ENCODE measurements around the gene STARD13. TPM values are rescaled to one million over a fixed set of nuclear protein-coding genes. Genes with fewer than 3 reads are reported as not detected.

STARD13 gene
- total RNA-seq, 2 donors from 2014 or later, result 27.4 to 31.1 TPM

DNA sequence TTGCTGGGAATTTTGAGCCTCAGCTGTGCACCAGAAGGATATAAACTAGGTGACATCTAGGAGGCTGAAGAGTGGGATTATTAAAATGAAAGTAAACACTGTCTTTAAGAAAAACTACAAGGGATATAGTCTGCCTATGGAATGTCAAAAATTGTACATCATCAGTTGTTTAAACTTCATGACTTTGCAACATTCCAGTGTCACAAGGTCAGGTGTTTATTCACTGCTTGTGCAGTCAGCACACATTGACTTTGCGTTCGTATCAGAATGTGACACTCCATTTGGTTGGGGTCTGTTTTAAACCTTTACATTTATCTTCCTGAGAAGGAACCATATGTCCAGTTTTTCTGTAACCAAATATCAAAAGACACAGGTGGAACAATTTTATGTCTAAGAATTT is 183.7 kb downstream of the STARD13 start:
- Histone ChIP-seq H3K27me3 (replicated peaks; ENCODE audit: insufficient read depth) (no peaks in the 10 kb centered on the region), H3K36me3 (no peaks in the 10 kb centered on the region), H3K27ac (no peak overlapping the region), H3K9me3 (no peaks in the 10 kb centered on the region), H3K4me3 (no peak overlapping the region), H3K4me1 (replicated peaks) (no peaks in the 10 kb centered on the region)
- 89% methylated on average over 2 of the region's 2 CpGs for WGBS
- DNase-seq (ENCODE audit: low spot score), result no peak
- TF ChIP-seq POLR2AphosphoS5 (IDR thresholded peaks at IDR 0.05), result no peak
- TF ChIP-seq POLR2A (IDR thresholded peaks at IDR 0.05), result no peak
- TF ChIP-seq, protein P1, sequence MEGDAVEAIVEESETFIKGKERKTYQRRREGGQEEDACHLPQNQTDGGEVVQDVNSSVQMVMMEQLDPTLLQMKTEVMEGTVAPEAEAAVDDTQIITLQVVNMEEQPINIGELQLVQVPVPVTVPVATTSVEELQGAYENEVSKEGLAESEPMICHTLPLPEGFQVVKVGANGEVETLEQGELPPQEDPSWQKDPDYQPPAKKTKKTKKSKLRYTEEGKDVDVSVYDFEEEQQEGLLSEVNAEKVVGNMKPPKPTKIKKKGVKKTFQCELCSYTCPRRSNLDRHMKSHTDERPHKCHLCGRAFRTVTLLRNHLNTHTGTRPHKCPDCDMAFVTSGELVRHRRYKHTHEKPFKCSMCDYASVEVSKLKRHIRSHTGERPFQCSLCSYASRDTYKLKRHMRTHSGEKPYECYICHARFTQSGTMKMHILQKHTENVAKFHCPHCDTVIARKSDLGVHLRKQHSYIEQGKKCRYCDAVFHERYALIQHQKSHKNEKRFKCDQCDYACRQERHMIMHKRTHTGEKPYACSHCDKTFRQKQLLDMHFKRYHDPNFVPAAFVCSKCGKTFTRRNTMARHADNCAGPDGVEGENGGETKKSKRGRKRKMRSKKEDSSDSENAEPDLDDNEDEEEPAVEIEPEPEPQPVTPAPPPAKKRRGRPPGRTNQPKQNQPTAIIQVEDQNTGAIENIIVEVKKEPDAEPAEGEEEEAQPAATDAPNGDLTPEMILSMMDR (IDR thresholded peaks at IDR 0.05), result no peak
- intact Hi-C loops (cut with DNase I), result loop anchor here (10.0 kb wide), 1 partner anchor 57 kb away; no protein-coding TSS in a partner anchor

DNA sequence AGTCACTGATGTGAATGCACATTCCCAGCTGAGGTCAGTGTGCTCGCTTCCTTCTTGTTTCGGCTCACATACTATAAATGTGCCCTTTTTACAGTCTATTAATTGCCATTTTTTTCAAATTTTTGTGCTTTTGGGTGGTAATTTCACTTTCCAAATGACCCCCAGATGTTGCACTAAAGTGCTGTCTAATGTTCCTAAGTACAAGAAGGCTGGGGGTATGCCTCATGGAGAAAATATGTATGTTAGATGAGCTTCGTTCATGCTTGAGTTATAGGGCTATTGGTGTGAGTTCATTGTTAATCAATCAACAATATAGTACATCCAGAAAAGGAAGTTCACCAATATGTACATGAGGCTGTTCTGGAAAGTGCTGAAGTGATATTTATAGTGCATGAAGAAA is 184.7 kb downstream of the STARD13 start:
- Histone ChIP-seq H3K4me3 (no peak overlapping the region), H3K27ac (no peak overlapping the region), H3K36me3 (no peaks in the 10 kb centered on the region), H3K27me3 (replicated peaks; ENCODE audit: insufficient read depth) (no peaks in the 10 kb centered on the region), H3K4me1 (replicated peaks) (no peaks in the 10 kb centered on the region), H3K9me3 (no peaks in the 10 kb centered on the region)
- intact Hi-C loops (cut with DNase I), result loop anchor here (10.0 kb wide), 1 partner anchor 56 kb away; no protein-coding TSS in a partner anchor
- TF ChIP-seq, protein P1 (IDR thresholded peaks at IDR 0.05), result no peak
- no peak for TF ChIP-seq POLR2A (IDR thresholded peaks at IDR 0.05)
- no peak for TF ChIP-seq POLR2AphosphoS5 (IDR thresholded peaks at IDR 0.05)
- DNase-seq (ENCODE audit: low spot score), result no peak
- 81% methylated on average over 3 of the region's 3 CpGs for WGBS

DNA sequence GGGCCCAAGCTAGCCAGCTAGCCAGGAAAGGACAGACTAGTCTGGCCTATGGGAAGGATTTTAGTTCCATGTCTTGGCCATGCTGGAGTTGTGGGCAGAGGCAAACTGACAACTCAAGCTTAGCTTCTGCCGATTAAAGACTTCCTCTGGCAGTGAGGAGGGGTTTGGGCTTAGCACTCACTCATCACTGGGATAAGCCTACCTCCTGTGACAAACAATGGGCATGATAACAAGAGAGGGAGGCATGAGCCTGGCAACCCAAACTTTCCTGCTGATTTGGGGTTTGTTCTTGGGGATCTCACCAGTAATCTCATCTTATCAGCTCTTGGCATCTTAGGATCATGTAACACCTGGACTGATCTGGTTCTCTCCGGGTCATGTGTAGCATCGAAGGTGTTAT is 185.7 kb downstream of the STARD13 start:
- H3K4me1 ChIP-seq (replicated peaks), result no peaks in the 10 kb centered on the region
- no peaks in the 10 kb centered on the region for H3K9me3 ChIP-seq
- no peak for DNase-seq (ENCODE audit: low spot score)
- no peak overlapping the region for H3K27ac ChIP-seq
- H3K27me3 ChIP-seq (replicated peaks; ENCODE audit: insufficient read depth), result no peaks in the 10 kb centered on the region
- WGBS, result 45% methylated on average over 3 of the region's 3 CpGs
- intact Hi-C loops (cut with DNase I), result loop anchor here (10.0 kb wide), 1 partner anchor 55 kb away; no protein-coding TSS in a partner anchor
- H3K36me3 ChIP-seq, result no peaks in the 10 kb centered on the region
- no peak overlapping the region for H3K4me3 ChIP-seq
- TF ChIP-seq POLR2A (IDR thresholded peaks at IDR 0.05), result no peak
- TF ChIP-seq, protein P1 (IDR thresholded peaks at IDR 0.05), result no peak
- no peak for TF ChIP-seq POLR2AphosphoS5 (IDR thresholded peaks at IDR 0.05)

- Histone ChIP-seq H3K36me3 (no peaks in the 10 kb centered on the region), H3K9me3 (no peaks in the 10 kb centered on the region), H3K4me3 (no peak overlapping the region), H3K27ac (no peak overlapping the region), H3K4me1 (replicated peaks) (no peaks in the 10 kb centered on the region), H3K27me3 (replicated peaks; ENCODE audit: insufficient read depth) (no peaks in the 10 kb centered on the region)
- TF ChIP-seq POLR2AphosphoS5 (IDR thresholded peaks at IDR 0.05) (no peak), POLR2A (IDR thresholded peaks at IDR 0.05) (no peak)
- TF ChIP-seq, protein P1 (IDR thresholded peaks at IDR 0.05), result no peak
- WGBS, result 98% methylated on average over 2 of the region's 2 CpGs
- intact Hi-C loops (cut with DNase I), result no loop called here
- DNase-seq (ENCODE audit: low spot score), result no peak
Observed at GRCh38 chr13:33096886-33097605, 188.5 kb downstream of the STARD13 start.
